B cell (primary cell): ENCODE data around the gene CDHR3. TPM values are rescaled to one million over a fixed set of nuclear protein-coding genes. Genes with fewer than 3 reads are reported as not detected.
A peak's percentile ranks its signal among the peaks of the same experiment; 100 is the strongest.

Experiments used
- ATAC-seq: fragments of 200-7000 bp; cut with Tn5 transposase; one replicate; pipeline ENCODE4 v1.10.0; 2021; ENCODE audit warnings: low read depth, mild to moderate bottlenecking, moderate number of reproducible peaks, moderate library complexity
- CTCF ChIA-PET: fragments of 350-600 bp; sonication (Branson Sonifier 250); formaldehyde crosslinking; loops from one replicate; lab custom pipeline; 2021; ENCODE audit warnings: antibody characterized with exemption, inconsistent platforms; lab: Charles Lee
- POLR2A ChIA-PET: fragments of 350-600 bp; sonication (Branson Sonifier 250); formaldehyde crosslinking; loops from one replicate; lab custom pipeline; 2021; ENCODE audit warnings: antibody characterized with exemption; lab: Charles Lee
- DNase-seq: peaks from one replicate; pipeline ENCODE4 v3.0.0; 2013
- H2AFZ ChIP-seq: 2 replicates; pipeline ENCODE4 v1.6.1; 2012; ENCODE audit warnings: mild to moderate bottlenecking, low read depth, low read length; ENCODE audit not compliant: insufficient read depth, poor library complexity, severe bottlenecking
- H3K27ac ChIP-seq, 2 donors: 1 replicate in 1 of 2; 2 replicates in 1 of 2; pipeline ENCODE4 v1.5.1; 2012 to 2013; ENCODE audit warnings: low read length in 2 of 2, mild to moderate bottlenecking in 2 of 2, moderate library complexity in 1 of 2
- H3K27me3 ChIP-seq, 4 experiments: fragments of 200-600 bp in 1 of 4; sonication (generic) in 1 of 4; replicated peaks in 1 of 4; 1 replicate in 2 of 4; 2 replicates in 2 of 4; pipeline versions ENCODE4 v1.6.1 to v1.7.0; 2013 to 2016; ENCODE audit warnings: low read length in 3 of 4, mild to moderate bottlenecking in 2 of 4, mixed read lengths in 1 of 4, moderate library complexity in 1 of 4; ENCODE audit not compliant: insufficient read depth in 4 of 4, control insufficient read depth in 3 of 4; ENCODE audit errors: control extremely low read depth in 1 of 4
- H3K36me3 ChIP-seq, 2 experiments: replicated peaks in 1 of 2; 1 replicate in 1 of 2; 2 replicates in 1 of 2; pipeline versions ENCODE4 v1.6.1 to v1.7.1; 2013; ENCODE audit warnings: low read length in 1 of 2; ENCODE audit not compliant: insufficient read depth in 2 of 2, control insufficient read depth in 1 of 2; ENCODE audit errors: control extremely low read depth in 1 of 2, extremely low read depth in 1 of 2
- H3K4me1 ChIP-seq, 2 donors: fragments of 200-600 bp in 1 of 2; sonication (generic) in 1 of 2; 1 replicate in 1 of 2; 2 replicates in 1 of 2; pipeline versions ENCODE4 v1.5.1 to v1.6.1; 2013 to 2017; ENCODE audit warnings: low read length in 2 of 2; ENCODE audit not compliant: control insufficient read depth in 2 of 2, insufficient read depth in 2 of 2
- H3K4me2 ChIP-seq: replicated peaks from 2 replicates; pipeline ENCODE3; 2012; ENCODE audit warnings: mild to moderate bottlenecking, low read depth, low read length; ENCODE audit not compliant: poor library complexity, severe bottlenecking
- H3K4me3 ChIP-seq, 5 experiments: fragments of 200-600 bp in 1 of 5; sonication (generic) in 1 of 5; 1 replicate in 3 of 5; 2 replicates in 2 of 5; pipeline versions ENCODE4 v1.5.1 to v1.7.0; 2011 to 2016; ENCODE audit warnings: low read length in 4 of 5, mild to moderate bottlenecking in 4 of 5, low read depth in 2 of 5, control low read depth in 1 of 5, moderate library complexity in 1 of 5; ENCODE audit not compliant: insufficient read depth in 1 of 5; ENCODE audit errors: control extremely low read depth in 1 of 5, extremely low read depth in 1 of 5
- H3K79me2 ChIP-seq: fragments of 200-600 bp; sonication (generic); one replicate; pipeline ENCODE4 v1.6.0; 2016; ENCODE audit warnings: low read length; ENCODE audit not compliant: control insufficient read depth, insufficient read depth
- H3K9ac ChIP-seq: fragments of 200-600 bp; sonication (generic); 2 replicates; pipeline ENCODE4 v1.6.1; 2017; ENCODE audit warnings: mild to moderate bottlenecking, low read length, moderate library complexity
- H3K9me3 ChIP-seq, 3 donors: one replicate each; pipeline versions ENCODE4 v1.6.1 to v1.7.1; 2013; ENCODE audit warnings: low read length in 2 of 3; ENCODE audit not compliant: control insufficient read depth in 2 of 3, insufficient read depth in 1 of 3; ENCODE audit errors: control extremely low read depth in 1 of 3
- H4K20me1 ChIP-seq: 2 replicates; pipeline ENCODE4 v1.6.0; 2012; ENCODE audit warnings: mild to moderate bottlenecking, low read length; ENCODE audit not compliant: insufficient read depth, control insufficient read depth, poor library complexity, severe bottlenecking
- H3K27ac Mint-ChIP-seq: one replicate; pipeline ENCODE4 v1.8.0; 2021; ENCODE audit warnings: mixed read lengths
- H3K27me3 Mint-ChIP-seq: one replicate; pipeline ENCODE4 v1.8.0; 2021; ENCODE audit warnings: mixed read lengths
- H3K4me1 Mint-ChIP-seq: one replicate; pipeline ENCODE4 v1.8.0; 2021; ENCODE audit warnings: mixed read lengths
- H3K4me3 Mint-ChIP-seq: one replicate; pipeline ENCODE4 v1.8.0; 2021; ENCODE audit warnings: mixed read lengths
- H3K9me3 Mint-ChIP-seq: one replicate; pipeline ENCODE4 v1.8.0; 2022; ENCODE audit warnings: mixed read lengths; ENCODE audit not compliant: insufficient read depth
- CTCF ChIP-seq: fragments of 200-600 bp; IDR thresholded peaks from one replicate; pipeline ENCODE4 v1.8.0; 2022; ENCODE audit warnings: antibody characterized with exemption, mild to moderate bottlenecking
- EZH2 ChIP-seq: IDR thresholded peaks from 2 replicates; pipeline ENCODE4 v1.6.1; 2012; ENCODE audit warnings: borderline replicate concordance, low read depth, mild to moderate bottlenecking, moderate library complexity, low read length; ENCODE audit not compliant: insufficient read depth, poor library complexity, severe bottlenecking
- WGBS: methylation state at CpG from one replicate; pipeline ENCODE4 v1.1.5; 2013; ENCODE audit warnings: missing lambda C conversion rate; ENCODE audit not compliant: insufficient coverage; 5-methylcytosine and 5-hydroxymethylcytosine counted together
- intact Hi-C: fragments of 100-400 bp; cut with micrococcal nuclease; formaldehyde crosslinking; loops from one replicate; pipeline ENCODE4 v1.10.0; 2022
- polyA plus RNA-seq: library from polyadenylated mRNA; depleted of rRNA; stranded (reverse); fragments of >200 nt; gene quantifications from 2 replicates; pipeline ENCODE4 v1.2.3, GENCODE V29; 2012
- total RNA-seq, 2 donors: library from RNA; stranded (reverse); fragments of 120-200 nt in 1 of 2; gene quantifications; 1 replicate in 1 of 2; 2 replicates in 1 of 2; pipeline versions ENCODE4 v1.2.3 to v1.2.4, GENCODE V29; 2013 to 2022

Gene CDHR3
- total and polyA plus RNA-seq, 2 donors (not counting 1 experiment from before 2014, with no cell fraction given), result 0.34 to 2.6 TPM

- no peak for ATAC-seq
- Mint-ChIP-seq H3K9me3 (no peaks in the 10 kb centered on the region), H3K27me3 (no peaks in the 10 kb centered on the region), H3K27ac (peak overlapping the region; percentile 99), H3K4me1 (peaks cover 92% of the 10 kb centered on the region), H3K4me3 (peak overlapping the region; percentile 54)
- POLR2A ChIA-PET, result interaction anchor here (1.3 to 6.2 kb wide), 3 partner anchors 9 to 41 kb away, joined by 5 to 148 read pairs (median 51); partner anchors contain the start of gene SYPL1
- Histone ChIP-seq H3K9ac (no peak overlapping the region), H3K4me2 (peak overlapping the region; percentile 77), H3K79me2 (peaks cover 16% of the 10 kb centered on the region), H4K20me1 (no peaks in the 10 kb centered on the region), H3K27me3 (no peaks in the 10 kb centered on the region), H3K27ac (peak overlapping the region; percentile 95 to 97), H3K36me3 (no peaks in the 10 kb centered on the region), H3K4me3 (no peak overlapping the region), H3K9me3 (no peaks in the 10 kb centered on the region), H2AFZ (no peak overlapping the region), H3K4me1 (peaks cover 90 to 100% of the 10 kb centered on the region in 2 donors)
- 70% methylated on average over 9 of the region's 9 CpGs for WGBS
- intact Hi-C loops, result loop anchor here (2.0 to 10.0 kb wide), 4 partner anchors 83 to 1125 kb away; partner anchors contain the start of genes CCDC71L and NAMPT
- TF ChIP-seq EZH2 (no peak), CTCF (no peak)
- DNase-seq, result no peak
- CTCF ChIA-PET, result interaction anchor here (5.5 to 7.5 kb wide), 5 partner anchors 9 to 85 kb away, joined by 44 to 147 read pairs (median 66); partner anchors contain the start of gene SYPL1
Observed at GRCh38 chr7:106069471-106070200, 106.6 kb downstream of the CDHR3 start.

DNA sequence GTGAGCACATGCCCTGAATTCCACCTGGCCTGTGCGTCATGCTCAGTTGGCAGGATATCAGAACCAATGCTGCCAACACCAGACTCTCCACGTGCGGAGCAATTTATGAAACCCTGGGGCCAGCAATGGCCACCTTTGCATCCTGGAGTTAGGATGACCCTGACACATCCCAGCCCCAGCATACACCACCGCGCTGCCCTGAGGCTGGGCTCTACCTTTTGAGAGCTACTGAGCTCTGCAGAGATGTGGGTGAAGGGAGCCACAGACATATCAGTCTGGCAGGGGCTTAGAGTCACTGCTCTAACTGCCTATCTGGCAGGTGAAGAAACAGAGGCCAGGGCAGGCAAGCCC is 107.1 kb downstream of the CDHR3 start:
- Histone ChIP-seq H3K4me2 (peak overlapping the region; percentile 77), H3K27me3 (no peaks in the 10 kb centered on the region), H3K9ac (no peak overlapping the region), H3K36me3 (no peaks in the 10 kb centered on the region), H3K27ac (peak overlapping the region; percentile 95 to 97), H4K20me1 (no peaks in the 10 kb centered on the region), H3K4me1 (peaks cover 90 to 100% of the 10 kb centered on the region in 2 donors), H3K79me2 (peaks cover 12% of the 10 kb centered on the region), H2AFZ (peak overlapping the region; percentile 39), H3K4me3 (peak overlapping the region in 1 of 5 experiments; percentile 22), H3K9me3 (no peaks in the 10 kb centered on the region)
- 98% methylated on average over 4 of the region's 5 CpGs for WGBS
- CTCF ChIA-PET, result interaction anchor here (5.5 to 7.5 kb wide), 6 partner anchors 9 to 84 kb away, joined by 44 to 147 read pairs (median 60); partner anchors contain the start of gene SYPL1
- POLR2A ChIA-PET, result interaction anchor here (1.3 to 6.2 kb wide), 4 partner anchors 10 to 41 kb away, joined by 5 to 148 read pairs (median 30); partner anchors contain the start of gene SYPL1
- DNase-seq (no peak), ATAC-seq (no peak)
- TF ChIP-seq CTCF (no peak), EZH2 (no peak)
- Mint-ChIP-seq H3K4me3 (peak overlapping the region; percentile 85), H3K27me3 (no peaks in the 10 kb centered on the region), H3K27ac (peak overlapping the region; percentile 99), H3K9me3 (no peaks in the 10 kb centered on the region), H3K4me1 (peaks cover 90% of the 10 kb centered on the region)
- intact Hi-C loops, result loop anchor here (2.0 to 10.0 kb wide), 3 partner anchors 82 to 1125 kb away; partner anchors contain the start of gene NAMPT
